K562 treated with DMSO at 1 percent for 48 hours (cell line): ENCODE data around the gene KIAA1755. TPM values are rescaled to one million over a fixed set of nuclear protein-coding genes. Genes with fewer than 3 reads are reported as not detected.

Experiments
- total RNA-seq: library from RNA; unstranded; fragments of 300-600 nt; gene quantifications from 2 replicates; pipeline ENCODE4 v1.2.3, GENCODE V29; 2022; ENCODE audit warnings: low replicate concordance; ENCODE audit errors: extremely low read depth

Gene KIAA1755
- not detected in 2 replicates for total RNA-seq

GRCh38 chr20:38260378-38261053 lies at the start of gene KIAA1755:
KIAA1755 (minus strand) TSS chr20:38260735; CDS start chr20:38260500, 235 bp downstream.

GRCh38 chr20:38303908-38304379 lies 43.4 kb upstream of the KIAA1755 start, which contains the start of gene BPI:
BPI (plus strand) TSS chr20:38304156; CDS start chr20:38304224, 68 bp downstream.

DNA sequence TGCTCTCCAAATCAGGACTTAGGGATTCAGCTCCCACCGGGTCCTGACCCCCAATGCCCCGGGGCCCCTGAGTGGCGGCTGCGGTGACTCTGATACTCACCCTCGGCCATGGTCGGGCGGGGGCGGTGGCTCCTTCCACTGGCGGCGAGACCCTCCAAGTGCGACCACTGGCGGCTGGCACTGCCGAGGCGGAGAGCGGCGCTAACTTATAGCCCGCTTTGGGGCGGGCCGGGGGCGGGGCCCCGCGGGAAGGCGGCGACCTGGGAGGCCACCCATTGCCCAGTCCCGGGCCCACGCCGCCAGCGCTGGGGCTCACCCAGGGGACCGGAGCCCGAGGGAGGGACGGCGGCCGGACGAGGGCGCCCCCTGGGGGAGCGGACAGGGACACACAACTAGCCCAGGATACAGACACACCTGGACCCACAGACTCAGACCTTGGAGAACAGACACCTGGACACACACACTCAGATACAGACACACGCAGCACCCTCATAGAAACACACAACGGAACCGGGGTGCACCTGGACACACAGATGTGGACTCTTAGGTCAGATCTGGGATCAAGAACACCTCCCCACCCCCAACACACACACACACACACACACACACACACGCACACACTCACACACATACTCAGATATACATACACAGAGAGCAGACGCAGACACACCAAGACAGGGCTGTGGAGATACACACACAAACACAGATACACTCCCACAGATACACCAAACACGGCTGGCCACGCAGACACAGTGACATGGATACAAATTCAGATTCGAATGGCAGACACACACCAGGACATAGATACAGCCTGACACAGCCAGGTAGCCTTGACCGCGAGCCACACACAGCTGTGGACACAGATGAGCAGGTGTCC lies 95.2 kb downstream of the KIAA1755 start, which contains the start of gene TGM2:
Gene TGM2 (minus strand): TSS at position 182 of the 877 bp plus-strand sequence. CDS start 72 bp downstream, at position 110.

Other genes with a start within 250 kb of the KIAA1755 start
- not detected in 2 replicates for gene TTI1, start 227.3 kb downstream of the KIAA1755 start, total RNA-seq
- not detected in 2 replicates for gene RPRD1B, start 227.0 kb downstream of the KIAA1755 start, total RNA-seq
- gene TGM2, start 95.5 kb downstream of the KIAA1755 start, total RNA-seq: 186 TPM in 1 of 2 replicates, not detected in the other
- gene BPI, start 43.4 kb upstream of the KIAA1755 start, total RNA-seq: not detected in 2 replicates
- not detected in 2 replicates for gene LBP, start 85.7 kb upstream of the KIAA1755 start, total RNA-seq
- not detected in 2 replicates for gene SNHG17, start 174.6 kb upstream of the KIAA1755 start, total RNA-seq
- not detected in 2 replicates for gene RALGAPB, start 212.1 kb upstream of the KIAA1755 start, total RNA-seq